H1 (cell line): Measurements from ENCODE around the gene BROX. TPM values are rescaled to one million over a fixed set of nuclear protein-coding genes. Genes with fewer than 3 reads are reported as not detected.

Experiments
- CTCF ChIA-PET: fragments of 300-600 bp; sonication (Branson Sonifier 250); formaldehyde crosslinking; loops from one replicate; lab custom pipeline; 2021; ENCODE audit not compliant: partially characterized antibody; lab: Charles Lee
- POLR2A ChIA-PET: fragments of 300-600 bp; sonication (Branson Sonifier 250); formaldehyde crosslinking; loops from one replicate; lab custom pipeline; 2021; ENCODE audit warnings: inconsistent platforms; ENCODE audit not compliant: partially characterized antibody; lab: Charles Lee
- DNase-seq, 2 experiments: peaks; one replicate each; pipeline versions ENCODE4 v3.0.0 to v3.0.0-alpha.2; 2010 to 2022; ENCODE audit warnings: low spot score in 2 of 2, low read depth in 1 of 2, mixed read lengths in 1 of 2
- FAIRE-seq: peaks from 2 replicates; lab custom pipeline; 2011; peaks lifted over from hg19 to GRCh38; lab: Jason Lieb, UNC
- H2AFZ ChIP-seq: 2 replicates; pipeline ENCODE4 v1.8.1; 2012; ENCODE audit warnings: low read length, inconsistent platforms
- H2AK5ac ChIP-seq: 2 replicates; pipeline ENCODE4 v1.6.1; 2013; ENCODE audit warnings: low read depth, low read length
- H2BK120ac ChIP-seq: replicated peaks from 2 replicates; pipeline ENCODE3; 2013; ENCODE audit warnings: low read depth, low read length, inconsistent platforms
- H2BK12ac ChIP-seq: 2 replicates; pipeline ENCODE4 v1.6.1; 2013; ENCODE audit warnings: low read depth, low read length
- H2BK15ac ChIP-seq: 2 replicates; pipeline ENCODE4 v1.6.1; 2013; ENCODE audit warnings: low read length
- H2BK20ac ChIP-seq: 2 replicates; pipeline ENCODE4 v1.6.1; 2013; ENCODE audit warnings: low read length
- H2BK5ac ChIP-seq: 2 replicates; pipeline ENCODE4 v1.6.1; 2013; ENCODE audit warnings: low read depth, low read length
- H3K14ac ChIP-seq: 2 replicates; pipeline ENCODE4 v1.6.1; 2013; ENCODE audit warnings: inconsistent platforms; ENCODE audit not compliant: insufficient read length
- H3K18ac ChIP-seq: 2 replicates; pipeline ENCODE4 v1.6.1; 2013; ENCODE audit warnings: low read length; ENCODE audit errors: extremely low read depth
- H3K23ac ChIP-seq: 2 replicates; pipeline ENCODE4 v1.6.1; 2013; ENCODE audit warnings: inconsistent platforms; ENCODE audit not compliant: insufficient read length
- H3K23me2 ChIP-seq: 2 replicates; pipeline ENCODE4 v1.6.1; 2013; ENCODE audit warnings: low read depth, low read length
- H3K27ac ChIP-seq: 2 replicates; pipeline ENCODE4 v1.6.1; 2011; ENCODE audit warnings: low read depth, low read length, inconsistent platforms
- H3K27me3 ChIP-seq, 4 experiments: replicated peaks in 1 of 4; 1 replicate in 1 of 4; 2 replicates in 3 of 4; pipeline versions ENCODE4 v1.6.1 to v1.8.1; 2011 to 2013; ENCODE audit warnings: low read length in 3 of 4, mild to moderate bottlenecking in 3 of 4, inconsistent platforms in 2 of 4, mixed read lengths in 2 of 4, moderate library complexity in 1 of 4; ENCODE audit not compliant: control insufficient read depth in 3 of 4, insufficient read depth in 3 of 4; ENCODE audit errors: extremely low read depth in 1 of 4
- H3K36me3 ChIP-seq, 4 experiments: 2 replicates each; pipeline versions ENCODE4 v1.6.1 to v1.8.1; 2011 to 2013; ENCODE audit warnings: mild to moderate bottlenecking in 4 of 4, low read length in 3 of 4, moderate library complexity in 2 of 4, control low read depth in 1 of 4, inconsistent platforms in 1 of 4; ENCODE audit not compliant: insufficient read depth in 4 of 4, control insufficient read depth in 2 of 4
- H3K4ac ChIP-seq: replicated peaks from 2 replicates; pipeline ENCODE3; 2013; ENCODE audit warnings: low read length, low read depth, mixed read lengths, inconsistent platforms; ENCODE audit not compliant: insufficient read length
- H3K4me1 ChIP-seq, 4 experiments: replicated peaks in 1 of 4; 1 replicate in 1 of 4; 2 replicates in 3 of 4; pipeline versions ENCODE4 v1.6.1 to v1.8.1; 2011 to 2013; ENCODE audit warnings: low read length in 3 of 4, inconsistent platforms in 2 of 4, mixed read lengths in 1 of 4; ENCODE audit not compliant: insufficient read depth in 4 of 4, control insufficient read depth in 3 of 4
- H3K4me2 ChIP-seq, 2 experiments: 2 replicates each; pipeline versions ENCODE4 v1.6.1 to v1.8.1; 2011 to 2013; ENCODE audit warnings: low read depth in 2 of 2, low read length in 2 of 2, control low read depth in 1 of 2, inconsistent platforms in 1 of 2, mild to moderate bottlenecking in 1 of 2; ENCODE audit not compliant: insufficient read depth in 1 of 2
- H3K4me3 ChIP-seq, 4 experiments: fragments of 200-600, 300-600 bp in 1 of 4; sonication (generic), shearing (Covaris generic), sonication (Bioruptor Twin) in 1 of 4; 2 replicates each; pipeline versions ENCODE4 v1.5.1 to v1.8.1; 2011 to 2016; ENCODE audit warnings: low read length in 4 of 4, low read depth in 3 of 4, control low read depth in 2 of 4, inconsistent platforms in 2 of 4, mild to moderate bottlenecking in 2 of 4, mixed read lengths in 1 of 4, moderate library complexity in 1 of 4; ENCODE audit not compliant: insufficient read depth in 2 of 4; ENCODE audit errors: extremely low read depth in 1 of 4
- H3K56ac ChIP-seq: replicated peaks from 2 replicates; pipeline ENCODE3; 2013; ENCODE audit warnings: low read depth, mild to moderate bottlenecking, mixed read lengths, low read length, inconsistent platforms; ENCODE audit not compliant: insufficient read length
- H3K79me1 ChIP-seq: 2 replicates; pipeline ENCODE4 v1.6.1; 2013; ENCODE audit warnings: low read depth, low read length, control low read depth
- H3K79me2 ChIP-seq, 2 experiments: 2 replicates each; pipeline versions ENCODE4 v1.6.1 to v1.8.1; 2012 to 2013; ENCODE audit warnings: low read length in 2 of 2, mild to moderate bottlenecking in 2 of 2, inconsistent platforms in 1 of 2; ENCODE audit not compliant: insufficient read depth in 2 of 2, control insufficient read depth in 1 of 2
- H3K9ac ChIP-seq, 4 experiments: replicated peaks in 1 of 4; 1 replicate in 1 of 4; 2 replicates in 3 of 4; pipeline versions ENCODE4 v1.6.1 to v1.8.1; 2011 to 2013; ENCODE audit warnings: low read depth in 3 of 4, low read length in 3 of 4, control low read depth in 2 of 4, mild to moderate bottlenecking in 2 of 4, moderate library complexity in 2 of 4, inconsistent platforms in 1 of 4; ENCODE audit errors: extremely low read depth in 1 of 4
- H3K9me3 ChIP-seq, 2 experiments: 2 replicates each; pipeline versions ENCODE4 v1.6.1 to v1.8.1; 2012 to 2013; ENCODE audit warnings: mild to moderate bottlenecking in 2 of 2, moderate library complexity in 2 of 2, control low read depth in 1 of 2, inconsistent platforms in 1 of 2, low read depth in 1 of 2, low read length in 1 of 2, mixed read lengths in 1 of 2; ENCODE audit not compliant: insufficient read depth in 2 of 2
- H4K20me1 ChIP-seq, 2 experiments: replicated peaks in 1 of 2; 2 replicates each; pipeline versions ENCODE3 to v1.8.1; 2011 to 2013; ENCODE audit warnings: inconsistent platforms in 2 of 2, low read length in 2 of 2, mild to moderate bottlenecking in 1 of 2; ENCODE audit not compliant: insufficient read depth in 2 of 2, control insufficient read depth in 1 of 2
- H4K5ac ChIP-seq: 2 replicates; pipeline ENCODE4 v1.6.1; 2013; ENCODE audit warnings: low read length, low read depth, mixed read lengths, inconsistent platforms; ENCODE audit not compliant: insufficient read length
- H4K8ac ChIP-seq: 2 replicates; pipeline ENCODE4 v1.8.0; 2013; ENCODE audit warnings: mild to moderate bottlenecking, moderate library complexity, low read length, inconsistent platforms; ENCODE audit not compliant: insufficient read depth; ENCODE audit errors: extremely low read depth
- H4K91ac ChIP-seq: replicated peaks from 2 replicates; pipeline ENCODE3; 2013; ENCODE audit warnings: low read length, mixed read lengths, inconsistent platforms; ENCODE audit not compliant: insufficient read length
- BCL11A ChIP-seq, 2 experiments: IDR thresholded peaks; one replicate each; pipeline ENCODE4 v1.6.1; 2011; ENCODE audit warnings: low read depth in 2 of 2, low read length in 2 of 2, mild to moderate bottlenecking in 2 of 2
- BRCA1 ChIP-seq: IDR thresholded peaks from 2 replicates; pipeline ENCODE4 v1.6.1; 2012; ENCODE audit warnings: low read depth, low read length, improper control_type of control experiment
- KDM1A ChIP-seq: fragments of 200-600, 300-600 bp; sonication (generic); IDR thresholded peaks from 2 replicates; pipeline ENCODE4 v1.7.1; 2016; ENCODE audit warnings: mild to moderate bottlenecking, low read length, borderline replicate concordance
- KDM5A ChIP-seq: fragments of 200-600 bp; IDR thresholded peaks from 2 replicates; pipeline ENCODE4 v1.7.1; 2012; ENCODE audit warnings: mild to moderate bottlenecking, low read length, inconsistent platforms, mixed read lengths
- MAFK ChIP-seq: IDR thresholded peaks from 2 replicates; pipeline ENCODE4 v1.6.1; 2012; ENCODE audit warnings: low read depth, mild to moderate bottlenecking, improper control_type of control experiment, low read length
- MAX ChIP-seq: IDR thresholded peaks from 2 replicates; pipeline ENCODE4 v1.6.1; 2012; ENCODE audit warnings: inconsistent platforms
- NANOG ChIP-seq: IDR thresholded peaks from 2 replicates; pipeline ENCODE4 v1.6.1; 2011; ENCODE audit warnings: low read length, low read depth, mild to moderate bottlenecking, inconsistent platforms; ENCODE audit not compliant: insufficient read depth, poor library complexity, severe bottlenecking
- RFX5 ChIP-seq: IDR thresholded peaks from 2 replicates; pipeline ENCODE4 v1.6.1; 2011; ENCODE audit warnings: low read depth, low read length, improper control_type of control experiment, borderline replicate concordance
- RXRA ChIP-seq: IDR thresholded peaks from 2 replicates; pipeline ENCODE4 v1.6.1; 2011; ENCODE audit warnings: low read depth, mild to moderate bottlenecking, low read length, moderate library complexity; ENCODE audit not compliant: insufficient read depth
- SIN3A ChIP-seq, 2 experiments: IDR thresholded peaks in 1 of 2; conservative IDR thresholded peaks in 1 of 2; 2 replicates each; pipeline ENCODE4 v1.6.1; 2011 to 2012; ENCODE audit warnings: low read length in 2 of 2, improper control_type of control experiment in 1 of 2, low read depth in 1 of 2, mild to moderate bottlenecking in 1 of 2
- SIRT6 ChIP-seq: IDR thresholded peaks from one replicate; pipeline ENCODE4 v1.7.1; 2012; ENCODE audit warnings: low read length, inconsistent platforms
- SIX5 ChIP-seq: IDR thresholded peaks from 2 replicates; pipeline ENCODE4 v1.6.1; 2011; ENCODE audit warnings: mild to moderate bottlenecking, low read depth, low read length
- SP1 ChIP-seq: IDR thresholded peaks from 2 replicates; pipeline ENCODE4 v1.6.1; 2011; ENCODE audit warnings: low read depth, low read length
- TAF7 ChIP-seq: optimal IDR thresholded peaks from 2 replicates; pipeline ENCODE3; 2011; ENCODE audit warnings: low read depth, mild to moderate bottlenecking, inconsistent platforms, low read length, moderate library complexity, borderline replicate concordance
- WGBS, 2 experiments: shearing (Covaris generic) in 1 of 2; methylation state at CpG; one replicate each; pipeline versions ENCODE4 v1.1.6 to v1.1.7; 2013 to 2015; ENCODE audit warnings: low lambda C conversion rate in 2 of 2, mixed read lengths in 2 of 2, inconsistent platforms in 1 of 2, low coverage in 1 of 2, missing lambda C conversion rate in 1 of 2; ENCODE audit not compliant: insufficient replicate concordance in 2 of 2, insufficient coverage in 1 of 2, insufficient read length in 1 of 2; ENCODE audit errors: extremely low coverage in 1 of 2, missing lambda C conversion rate in 1 of 2; 5-methylcytosine and 5-hydroxymethylcytosine counted together
- polyA plus RNA-seq, 7 experiments: library from polyadenylated mRNA; depleted of rRNA in 3 of 7; stranded (reverse) in 5 of 7; unstranded in 2 of 7; fragments of >200 nt in 5 of 7; fragments of 200-250 nt in 2 of 7; gene quantifications; 1 replicate in 5 of 7; 2 replicates in 1 of 7; 4 replicates in 1 of 7; pipeline versions ENCODE4 v1.2.1 to v1.2.3, GENCODE V29; 2011 to 2013; ENCODE audit warnings: missing spikeins in 2 of 7, mixed read lengths in 2 of 7
- total RNA-seq: library from RNA; stranded (reverse); fragmentation: NEBNext Ultra II Directional; extraction: Animal tissue kit (Norgen Biotek cat#: 25700); gene quantifications from 2 replicates; pipeline ENCODE4 v1.2.1, GENCODE V29; 2021

The BROX gene
- total and polyA plus RNA-seq, 2 of the 8 experiments (the other 6 are each of a cell fraction or from before 2014, with no cell fraction given), result 3.8 to 26.7 TPM

GRCh38 chr1:222709700-222710153, 2.6 kb upstream of the BROX start:
- Histone ChIP-seq H3K27me3 (no peaks in the 10 kb centered on the region), H3K4me2 (no peak overlapping the region; a peak in 1 of 4 replicates), H3K36me3 (no peaks in the 10 kb centered on the region; a peak in 1 of 8 replicates), H3K4me1 (no peaks in the 10 kb centered on the region), H2AFZ (no peak overlapping the region), H2BK12ac (no peak overlapping the region), H3K23me2 (peaks cover 6% of the 10 kb centered on the region), H2BK120ac (no peak overlapping the region), H3K9ac (no peak overlapping the region), H2AK5ac (no peak overlapping the region), H3K4me3 (no peak overlapping the region), H4K91ac (no peak overlapping the region), H4K5ac (no peak overlapping the region), H3K4ac (no peak overlapping the region), H4K20me1 (no peaks in the 10 kb centered on the region), H3K14ac (no peak overlapping the region), H2BK5ac (no peak overlapping the region), H3K23ac (no peak overlapping the region), H3K79me2 (peaks cover 5 to 73% of the 10 kb centered on the region in 2 experiments; a peak in 3 of 4 replicates), H2BK20ac (no peak overlapping the region), H2BK15ac (no peak overlapping the region), H3K27ac (no peak overlapping the region), H3K18ac (no peak overlapping the region), H3K9me3 (no peaks in the 10 kb centered on the region), H3K79me1 (peaks cover 3% of the 10 kb centered on the region), H4K8ac (no peak overlapping the region), H3K56ac (no peak overlapping the region)
- FAIRE-seq, result no peak
- ChIA-PET CTCF (interaction anchor here (1.0 to 1.7 kb wide), 2 partner anchors 420 to 424 kb away, joined by 3 read pairs; no protein-coding TSS in a partner anchor), POLR2A (interaction anchor here (1.3 kb wide), 1 partner anchor 12 kb away, joined by 3 read pairs; no protein-coding TSS in a partner anchor)
- WGBS, 2 experiments, result 95% methylated on average over 5 of the region's 5 CpGs; no CpG with 5 or more reads in 1 of the 2 experiments
- no peak for DNase-seq
- TF ChIP-seq KDM1A (no peak), RFX5 (no peak), MAX (no peak), SP1 (no peak), BCL11A (IDR thresholded peaks at IDR 0.05; ENCODE audit: low read depth in 2 of 2, low read length in 2 of 2) (no peak), SIX5 (no peak), KDM5A (no peak), TAF7 (no peak), SIN3A (conservative IDR thresholded peaks at IDR 0.05 in 1 of 2, IDR thresholded peaks at IDR 0.05 in 1 of 2; ENCODE audit: low read depth in 1 of 2, low read length in 2 of 2) (no peak), MAFK (no peak), NANOG (no peak), BRCA1 (no peak), RXRA (no peak), SIRT6 (no peak)
